GM12878 (cell line): ENCODE measurements around the gene P2RX6. TPM values are rescaled to one million over a fixed set of nuclear protein-coding genes. Genes with fewer than 3 reads are reported as not detected.
"Not testable (repeated sequence)": the region's sequence is repeated elsewhere in the genome, so short reads cannot be mapped to it uniquely, and the experiment has no call there.

Experiments
- ATAC-seq: fragments of 200-7000 bp; cut with Tn5 transposase; 3 replicates; pipeline ENCODE4 v1.9.1; 2020; ENCODE audit warnings: mild to moderate bottlenecking, moderate library complexity
- BruUV-seq: library from RNA; stranded (reverse); fragments of 400-500 nt; replicated peaks from 2 replicates; lab custom pipeline; 2021; lab: Mats Ljungman, UMichigan
- CTCF ChIA-PET: fragments of 300-600 bp; sonication (Branson Sonifier 250); formaldehyde crosslinking; extraction: SDS; loops from one replicate; lab custom pipeline; 2021; ENCODE audit warnings: inconsistent platforms; lab: Yijun Ruan, JAX
- POLR2A ChIA-PET: fragments of 350-600 bp; formaldehyde crosslinking; extraction: SDS; loops from one replicate; lab custom pipeline; 2021; ENCODE audit warnings: inconsistent platforms; lab: Charles Lee
- RAD21 ChIA-PET: fragments of 300-600 bp; sonication (Branson Sonifier 250); formaldehyde crosslinking; loops from one replicate; lab custom pipeline; 2023; ENCODE audit warnings: antibody characterized with exemption; ENCODE audit not compliant: unreplicated experiment; lab: Charles Lee
- SMC1A ChIA-PET: fragments of 300-600 bp; sonication (Branson Sonifier 250); formaldehyde crosslinking; loops from one replicate; lab custom pipeline; 2023; ENCODE audit not compliant: unreplicated experiment, uncharacterized antibody; lab: Charles Lee
- DNase-seq: peaks from one replicate; pipeline ENCODE4 v3.0.0-alpha.2; 2011; ENCODE audit warnings: low read depth, low spot score
- FAIRE-seq: peaks from 3 replicates; lab custom pipeline; 2011; peaks lifted over from hg19 to GRCh38; lab: Jason Lieb, UNC
- H2AFZ ChIP-seq: 2 replicates; pipeline ENCODE4 v1.6.0; 2011; ENCODE audit warnings: low read depth, low read length, control low read depth; ENCODE audit not compliant: control insufficient read depth
- H3K27ac ChIP-seq: 2 replicates; pipeline ENCODE4 v1.5.1; 2011; ENCODE audit warnings: control low read depth; ENCODE audit not compliant: control insufficient read depth, insufficient read depth
- H3K27me3 ChIP-seq, 2 experiments: replicated peaks in 1 of 2; 2 replicates each; pipeline versions ENCODE4 v1.6.0 to v1.6.1; 2011; ENCODE audit warnings: low read length in 1 of 2; ENCODE audit not compliant: control insufficient read depth in 2 of 2, insufficient read depth in 2 of 2
- H3K36me3 ChIP-seq, 2 experiments: 2 replicates each; pipeline ENCODE4 v1.5.1; 2011; ENCODE audit warnings: low read length in 1 of 2; ENCODE audit not compliant: control insufficient read depth in 2 of 2, insufficient read depth in 2 of 2
- H3K4me1 ChIP-seq: 2 replicates; pipeline ENCODE4 v1.6.1; 2011; ENCODE audit warnings: mild to moderate bottlenecking, low read length, moderate library complexity, mixed read lengths; ENCODE audit not compliant: control insufficient read depth, insufficient read depth
- H3K4me2 ChIP-seq: 2 replicates; pipeline ENCODE4 v1.6.0; 2011; ENCODE audit warnings: control low read depth; ENCODE audit not compliant: control insufficient read depth, insufficient read depth
- H3K4me3 ChIP-seq: fragments of 200-600 bp; sonication (generic); 2 replicates; pipeline ENCODE4 v1.5.1; 2016
- H3K79me2 ChIP-seq: 2 replicates; pipeline ENCODE4 v1.6.0; 2011; ENCODE audit warnings: low read length; ENCODE audit not compliant: control insufficient read depth, insufficient read depth
- H3K9ac ChIP-seq: 2 replicates; pipeline ENCODE4 v1.8.0; 2011; ENCODE audit warnings: low read length, control low read depth, mixed read lengths; ENCODE audit not compliant: control insufficient read depth, insufficient read depth
- H3K9me3 ChIP-seq: replicated peaks from 3 replicates; pipeline ENCODE4 v1.5.1; 2011; ENCODE audit warnings: mild to moderate bottlenecking, low read length; ENCODE audit not compliant: control insufficient read depth, insufficient read depth
- H4K20me1 ChIP-seq: 2 replicates; pipeline ENCODE4 v1.6.0; 2011; ENCODE audit not compliant: control insufficient read depth, insufficient read depth
- WGBS: methylation state at CpG from one replicate; pipeline ENCODE4 v1.1.6; 2016; ENCODE audit warnings: low lambda C conversion rate; ENCODE audit not compliant: insufficient replicate concordance, insufficient coverage; ENCODE audit errors: missing lambda C conversion rate; 5-methylcytosine and 5-hydroxymethylcytosine counted together
- in situ Hi-C: fragments of 300-500 bp; cut with MboI; formaldehyde crosslinking; loops from 9 replicates; pipeline ENCODE4 v1.14.3; 2018; ENCODE audit warnings: mixed read lengths
- intact Hi-C: fragments of 100-400 bp; cut with micrococcal nuclease; formaldehyde crosslinking; loops from one replicate; pipeline ENCODE4 v1.14.2; 2022; ENCODE audit not compliant: unreplicated experiment
- polyA plus RNA-seq, 11 experiments: library from polyadenylated mRNA; depleted of rRNA in 4 of 11; unstranded in 6 of 11; stranded (reverse) in 5 of 11; fragments of >200 nt; fragmentation: Nextera tagmentation in 4 of 11; fragmentation: Illumina TruSeq in 1 of 11; extraction: Ambion mirVana in 4 of 11; extraction: Trizol in 1 of 11; gene quantifications; 1 replicate in 1 of 11; 2 replicates in 10 of 11; pipeline versions ENCODE4 v1.2.1 to v1.2.3, GENCODE V29; 2011 to 2016; ENCODE audit warnings: inconsistent platforms in 2 of 11, missing spikeins in 2 of 11, low read depth in 1 of 11
- total RNA-seq, 4 experiments: library from RNA; depleted of rRNA in 3 of 4; stranded (reverse); fragments of >200 nt in 3 of 4; fragmentation: Illumina TruSeq in 1 of 4; extraction: Trizol in 1 of 4; gene quantifications; 2 replicates each; pipeline versions ENCODE4 v1.2.1 to v1.2.3, GENCODE V29; 2013 to 2021

P2RX6 gene
- total and polyA plus RNA-seq, 10 of the 15 experiments (the other 5 are each of a cell fraction or from before 2014, with no cell fraction given), result 0.03 to 0.21 (median 0.07) TPM; not detected in 5

- H3K27ac ChIP-seq, H3K27me3 ChIP-seq, H3K79me2 ChIP-seq, in situ Hi-C loops, H3K36me3 ChIP-seq, POLR2A ChIA-PET, RAD21 ChIA-PET, SMC1A ChIA-PET, H3K4me2 ChIP-seq, FAIRE-seq, H3K4me1 ChIP-seq, H3K4me3 ChIP-seq, CTCF ChIA-PET, ATAC-seq, intact Hi-C loops, H3K9ac ChIP-seq, H4K20me1 ChIP-seq, DNase-seq, H2AFZ ChIP-seq, BruUV-seq, H3K9me3 ChIP-seq: not testable (repeated sequence)
- 58% methylated on average over 3 of the region's 8 CpGs for WGBS
Observed at GRCh38 chr22:21060363-21060762, 45.4 kb downstream of the P2RX6 start.

- H3K4me1 ChIP-seq, DNase-seq, H4K20me1 ChIP-seq, H3K27ac ChIP-seq, POLR2A ChIA-PET, H2AFZ ChIP-seq, in situ Hi-C loops, CTCF ChIA-PET, SMC1A ChIA-PET, H3K79me2 ChIP-seq, H3K9me3 ChIP-seq, intact Hi-C loops, FAIRE-seq, H3K4me3 ChIP-seq, H3K4me2 ChIP-seq, H3K36me3 ChIP-seq, BruUV-seq, ATAC-seq, H3K9ac ChIP-seq, H3K27me3 ChIP-seq, RAD21 ChIA-PET: not testable (repeated sequence)
- 51% methylated on average over 15 of the region's 18 CpGs for WGBS
Observed at GRCh38 chr22:21061660-21062321, 46.8 kb downstream of the P2RX6 start.

GRCh38 chr22:21064425-21064824, 49.5 kb downstream of the P2RX6 start:
- SMC1A ChIA-PET, H3K9me3 ChIP-seq, H3K9ac ChIP-seq, H3K27ac ChIP-seq, H2AFZ ChIP-seq, H3K4me3 ChIP-seq, H3K36me3 ChIP-seq, intact Hi-C loops, POLR2A ChIA-PET, CTCF ChIA-PET, BruUV-seq, in situ Hi-C loops, FAIRE-seq, H4K20me1 ChIP-seq, RAD21 ChIA-PET, H3K4me2 ChIP-seq, H3K79me2 ChIP-seq, DNase-seq, ATAC-seq, H3K27me3 ChIP-seq, H3K4me1 ChIP-seq: not testable (repeated sequence)
- WGBS, result 46% methylated on average over 11 of the region's 11 CpGs
